Measurements from ENCODE around the gene DDX28.
"Not testable (repeated sequence)": the region's sequence is repeated elsewhere in the genome, so short reads cannot be mapped to it uniquely, and the experiment has no call there.

DDX28 gene

DNA sequence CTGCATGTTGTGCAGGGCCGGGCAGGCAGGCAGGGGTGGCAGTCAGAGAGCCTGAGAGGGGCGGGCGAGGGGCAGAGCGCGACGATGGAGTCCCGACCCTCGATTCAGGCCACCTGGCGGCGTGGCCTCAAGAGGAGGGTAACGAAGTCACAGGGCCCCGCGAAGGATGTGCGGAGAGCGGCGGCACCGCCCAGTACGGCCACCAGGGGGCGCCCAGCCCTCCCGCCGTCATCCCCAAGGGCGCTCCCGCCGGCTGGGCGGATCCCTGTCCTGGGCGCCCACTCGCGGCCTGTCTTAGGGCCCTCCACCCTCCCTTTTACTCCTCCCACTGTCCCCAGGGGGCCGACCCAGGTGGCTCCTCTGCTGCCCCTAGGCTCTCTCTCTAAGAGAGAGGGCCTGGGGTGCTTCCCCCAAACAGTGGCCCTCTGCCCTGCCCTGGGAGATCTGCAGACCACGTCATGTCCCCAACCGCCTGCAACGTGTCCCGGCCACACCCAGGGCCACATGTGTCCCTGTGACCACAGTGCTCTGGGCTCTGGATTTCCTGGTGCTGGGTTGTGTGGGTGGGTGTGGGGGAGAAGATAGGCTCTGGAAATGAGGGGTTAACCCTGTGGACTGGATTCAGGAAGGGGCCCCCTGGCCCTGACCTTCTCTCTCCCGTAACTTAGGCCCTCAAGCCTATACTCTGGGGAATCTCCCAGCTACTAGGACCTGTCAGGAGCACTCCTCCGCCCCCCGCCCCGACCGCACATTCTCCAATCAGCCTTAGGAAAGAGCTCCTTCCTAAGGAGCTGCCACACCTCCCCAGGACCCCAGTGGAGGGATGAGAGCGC, 29.6 kb downstream of the DDX28 start:
- DNase-seq = peak; percentile 25

DNA sequence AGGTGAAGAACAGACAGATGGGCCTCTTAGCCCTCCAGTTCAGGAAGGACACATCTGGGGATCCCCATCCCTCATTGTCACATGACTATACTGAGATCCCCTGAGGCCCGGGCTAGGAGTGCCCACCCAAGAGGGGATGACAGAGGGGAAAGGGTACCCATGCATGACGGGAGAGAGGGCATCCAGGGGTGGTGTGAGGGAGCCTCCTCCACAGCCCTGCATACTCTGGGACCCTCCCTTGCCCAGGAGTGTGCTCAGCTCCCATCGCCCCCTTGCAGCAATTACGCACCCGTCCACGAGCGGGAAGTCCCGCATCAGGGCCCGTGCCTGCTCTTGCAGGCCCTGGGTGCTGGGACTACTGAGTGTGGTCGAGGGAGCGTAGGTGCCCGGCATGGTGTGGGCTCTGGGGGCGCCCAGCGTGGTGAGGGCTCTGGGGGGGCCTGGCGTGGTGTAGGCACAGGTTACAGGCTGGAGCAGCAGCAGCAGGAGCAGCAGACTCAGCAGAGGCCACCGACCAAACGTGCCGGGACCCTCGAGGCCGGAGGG, 30.3 kb downstream of the DDX28 start:
- no peak for DNase-seq

DNA sequence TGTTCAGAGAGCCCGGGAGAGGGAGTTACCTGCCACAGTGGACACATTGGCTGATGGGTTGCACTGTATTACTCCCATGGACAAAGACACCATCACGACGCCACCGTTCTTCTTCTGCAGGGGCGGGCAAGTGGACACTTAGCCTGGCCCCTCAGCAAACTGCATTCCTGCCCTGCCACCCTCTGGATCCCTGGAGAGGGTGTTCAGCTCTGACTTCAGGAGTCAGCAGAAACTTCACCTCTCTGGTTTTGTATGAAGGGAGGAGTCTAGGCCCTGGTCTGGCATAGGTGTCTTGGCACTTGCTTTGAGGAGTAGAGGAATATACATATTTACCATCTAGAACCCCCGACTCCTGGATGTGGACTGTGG, 33.0 kb downstream of the DDX28 start:
- DNase-seq = no peak

DNA sequence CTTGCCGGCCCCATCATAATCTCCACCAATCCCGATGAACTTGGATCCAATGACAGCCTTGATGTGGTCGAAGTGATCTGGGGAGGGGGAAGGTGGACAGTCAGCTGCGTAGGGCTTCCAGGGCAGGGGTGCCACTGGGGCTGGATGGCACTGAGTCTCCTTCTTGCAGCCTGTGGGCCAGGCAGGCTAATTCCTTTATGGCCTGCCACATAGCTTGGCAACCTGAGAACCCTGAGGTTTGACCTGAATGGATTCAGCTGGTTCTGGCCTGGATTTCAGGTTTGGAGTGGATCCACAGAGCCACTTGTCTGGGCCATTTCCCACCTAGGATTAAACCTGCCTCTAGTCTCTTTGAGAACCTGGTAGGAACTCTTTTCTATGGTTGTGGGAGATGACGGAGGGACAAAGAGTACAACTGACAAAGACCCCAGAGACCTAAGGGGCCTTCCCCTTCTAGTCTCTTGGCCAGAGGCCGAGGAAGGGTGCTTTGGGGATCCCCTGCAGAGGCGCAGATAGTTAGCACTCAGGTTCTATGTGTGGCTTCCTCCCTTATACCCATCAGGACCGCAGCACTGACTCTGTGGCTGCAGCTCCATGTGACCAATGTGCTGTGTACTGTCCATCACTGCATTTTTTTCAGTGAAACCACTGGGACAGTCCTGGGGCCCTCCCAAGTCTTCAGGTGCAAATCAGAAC, 33.6 kb downstream of the DDX28 start:
- no peak for DNase-seq

DNA sequence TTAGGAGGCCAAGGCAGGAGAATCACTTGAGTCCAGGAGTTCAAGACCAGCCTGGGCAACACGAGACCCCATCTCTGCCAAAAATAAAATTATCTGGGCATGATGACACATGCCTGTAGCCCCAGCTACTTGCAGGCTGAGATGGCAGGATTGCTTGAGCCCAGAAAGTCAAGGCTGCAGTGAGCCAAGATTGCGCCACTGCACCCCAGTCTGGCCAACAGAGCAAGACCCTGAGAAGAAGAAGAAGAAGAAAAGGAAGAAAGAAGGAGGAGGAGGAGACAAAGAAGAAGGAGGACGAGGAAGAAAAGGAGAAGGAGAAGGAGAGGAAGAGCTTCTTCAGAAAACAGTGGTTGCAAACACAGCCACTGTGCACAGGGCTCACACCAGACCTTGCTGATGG, 34.4 kb downstream of the DDX28 start:
- no peak for DNase-seq

DNA sequence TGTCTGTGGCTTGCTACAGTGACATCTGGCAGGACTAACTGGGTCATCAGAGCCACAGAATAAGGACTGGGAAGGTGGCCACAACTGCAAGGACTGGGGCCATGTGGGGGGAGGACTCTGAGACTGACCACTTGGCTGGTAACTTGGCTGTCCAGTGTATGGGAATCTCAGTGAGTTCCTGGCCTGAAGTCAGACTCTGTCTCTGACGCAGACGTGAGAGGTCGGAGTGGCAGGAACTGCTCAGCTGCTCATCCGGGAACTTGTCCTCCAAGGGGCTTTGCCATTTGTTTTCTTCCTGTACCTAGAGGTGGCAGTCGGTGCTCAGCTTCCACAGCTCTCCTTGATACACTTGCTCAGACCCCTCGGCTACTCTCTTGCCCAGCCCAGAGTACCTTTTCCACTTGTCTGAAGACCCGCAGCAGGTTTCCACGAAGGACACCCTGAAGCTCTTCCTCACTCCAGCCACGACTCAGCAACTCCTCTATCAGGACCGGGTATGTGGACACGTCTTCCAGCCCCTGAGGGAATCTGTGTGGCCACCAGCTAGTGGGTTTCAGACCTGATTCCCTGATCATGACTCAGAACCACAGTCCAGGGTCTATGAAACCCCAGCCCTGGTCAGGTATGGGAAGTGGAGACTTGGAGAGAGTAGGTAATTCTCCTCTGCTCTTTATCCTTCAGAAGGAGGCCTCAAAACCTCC, 35.4 kb downstream of the DDX28 start:
- DNase-seq = no peak

DNA sequence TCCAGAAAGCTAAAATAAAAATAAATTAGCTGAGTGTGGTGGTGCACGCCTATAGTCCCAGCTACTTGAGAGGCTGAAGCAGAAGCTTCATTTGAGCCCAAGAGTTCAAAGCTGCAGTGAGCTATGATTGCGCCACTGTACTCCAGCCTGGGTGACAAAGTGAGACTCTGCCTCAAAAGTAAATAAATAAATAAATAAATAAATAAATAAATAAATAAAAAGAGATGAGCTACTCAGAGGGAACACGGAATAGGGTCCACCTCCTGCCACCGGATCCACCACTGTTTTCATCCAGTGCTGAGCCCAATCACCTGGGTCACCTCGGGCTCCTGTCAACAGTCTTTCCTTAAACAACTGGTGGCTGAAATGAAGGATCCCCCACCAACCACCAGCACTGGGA, 36.1 kb downstream of the DDX28 start:
- no peak for DNase-seq

DNA sequence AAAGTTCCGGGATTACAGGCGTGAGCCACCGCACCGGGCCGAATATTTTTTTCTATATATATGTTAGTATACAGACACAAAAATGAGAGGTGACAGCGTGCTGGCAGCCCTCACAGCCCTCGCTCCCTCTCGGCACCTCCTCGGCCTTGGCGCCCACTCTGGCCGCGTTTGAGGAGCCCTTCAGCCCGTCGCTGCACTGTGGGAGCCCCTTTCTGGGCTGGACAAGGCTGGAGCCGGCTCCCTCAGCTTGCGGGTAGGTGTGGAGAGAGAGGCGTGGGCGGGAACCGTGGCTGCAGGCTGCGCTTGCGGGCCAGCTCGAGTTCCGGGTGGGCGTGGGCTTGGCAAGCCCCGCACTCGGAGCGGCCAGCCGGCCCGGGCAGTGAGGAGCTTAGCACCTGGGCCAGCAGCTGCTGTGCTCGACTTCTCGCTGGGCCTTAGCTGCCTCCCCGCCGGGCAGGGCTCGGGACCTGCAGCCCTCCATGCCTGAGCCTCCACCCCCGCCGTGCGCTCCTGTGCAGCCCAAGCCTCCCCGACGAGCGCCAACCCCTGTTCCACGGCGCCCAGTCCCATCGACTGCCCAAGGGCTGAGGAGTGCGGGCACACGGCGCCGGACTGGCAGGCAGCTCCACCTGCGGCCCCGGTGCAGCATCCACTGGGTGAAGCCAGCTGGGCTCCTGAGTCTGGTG, 40.9 kb downstream of the DDX28 start:
- no peak for DNase-seq

DNA sequence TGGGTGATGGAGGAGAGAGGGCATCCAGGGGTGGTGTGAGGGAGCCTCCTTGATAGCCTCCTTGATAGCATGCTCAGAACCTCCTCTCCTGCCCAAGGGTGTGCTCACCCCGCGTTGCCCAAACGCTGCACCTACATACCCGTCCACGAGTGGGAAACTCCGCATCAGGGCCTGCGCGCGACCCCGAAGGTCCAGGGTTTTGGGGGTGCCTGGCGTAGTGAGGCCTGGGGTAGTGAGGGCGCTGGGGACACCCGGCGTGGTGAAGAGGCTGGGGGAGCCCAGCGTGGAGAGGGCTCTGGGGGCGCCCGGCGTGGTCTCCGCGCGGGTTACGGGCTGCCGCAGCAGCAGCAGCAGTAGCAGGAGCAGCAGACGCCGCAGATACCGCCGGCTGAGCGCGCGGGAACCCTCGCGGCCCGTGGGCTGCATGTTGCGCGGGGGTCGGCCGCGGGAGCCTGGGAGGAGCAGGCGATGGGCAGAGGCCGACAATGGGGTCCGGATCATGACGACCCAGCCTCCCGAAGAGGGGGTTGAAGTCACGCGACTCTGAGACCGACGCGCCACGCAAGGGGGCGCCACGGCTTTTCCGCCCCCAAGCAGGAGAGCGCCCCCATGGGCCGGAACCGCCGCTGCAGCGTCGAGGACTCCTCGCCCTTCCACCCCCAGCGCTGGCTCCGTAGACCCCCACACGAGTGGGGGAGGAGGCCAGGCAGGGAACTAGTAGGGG, 42.9 kb downstream of the DDX28 start, which contains the start of gene DPEP3:
Gene DPEP3, minus strand, starts transcription at position 545 of the 724 bp plus-strand sequence. Its CDS starts 119 bp downstream, at position 426.
- no peak for DNase-seq

DNA sequence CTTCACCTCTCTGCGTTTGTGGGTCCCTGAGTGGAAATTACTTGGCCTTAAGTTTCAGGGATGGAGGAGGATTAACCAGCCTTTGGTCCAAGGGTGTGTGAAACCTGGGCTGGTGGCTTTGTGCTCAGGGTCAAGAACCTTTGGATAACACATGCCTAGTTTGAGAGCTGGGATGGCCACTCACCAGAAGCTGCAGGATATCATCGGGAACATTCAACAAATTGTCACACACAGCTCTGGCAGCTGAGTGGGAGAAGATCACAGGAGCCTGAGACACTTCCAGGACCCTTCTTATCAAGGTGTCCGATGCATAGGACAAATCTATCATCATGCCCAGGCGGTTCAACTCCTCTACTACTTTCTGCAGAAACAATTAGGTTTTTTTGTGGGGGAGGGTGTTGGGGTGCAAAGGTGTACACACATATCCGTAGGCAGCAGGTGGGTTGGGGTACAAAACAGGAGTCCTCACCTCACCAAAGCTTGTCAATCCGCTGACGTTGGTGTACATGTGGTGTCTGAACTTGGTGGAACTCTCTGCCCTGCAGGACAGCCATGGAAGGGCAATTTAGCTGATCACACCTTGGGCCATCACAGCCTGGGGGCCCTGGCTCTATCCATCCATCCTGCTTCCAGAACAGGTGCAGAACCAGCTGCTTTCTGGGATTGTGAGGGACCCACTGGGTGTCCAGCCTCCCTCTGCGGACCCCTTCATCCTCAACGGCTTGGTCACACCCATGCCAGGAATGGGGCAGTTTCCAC, 45.4 kb downstream of the DDX28 start:
- no peak for DNase-seq

DNA sequence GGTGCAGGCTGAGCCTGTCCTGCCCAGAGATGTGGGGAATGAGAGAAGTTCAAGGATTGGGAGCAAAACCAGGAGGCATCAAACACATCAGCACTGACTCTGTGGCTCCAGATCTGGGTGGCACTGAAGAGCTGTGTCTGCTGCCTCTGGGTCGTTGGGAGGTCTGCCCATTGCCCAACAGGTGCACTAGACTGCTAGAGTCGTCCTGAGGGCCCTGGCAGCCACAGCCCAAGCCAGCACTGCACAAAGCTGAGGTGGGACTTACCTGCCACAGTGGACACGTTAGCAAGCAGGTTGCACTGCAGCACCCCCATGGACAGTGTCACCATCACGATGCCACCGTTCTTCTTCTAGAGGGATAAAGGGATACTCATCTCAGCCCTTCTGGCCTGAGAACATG, 46.0 kb downstream of the DDX28 start:
- DNase-seq = no peak

DNA sequence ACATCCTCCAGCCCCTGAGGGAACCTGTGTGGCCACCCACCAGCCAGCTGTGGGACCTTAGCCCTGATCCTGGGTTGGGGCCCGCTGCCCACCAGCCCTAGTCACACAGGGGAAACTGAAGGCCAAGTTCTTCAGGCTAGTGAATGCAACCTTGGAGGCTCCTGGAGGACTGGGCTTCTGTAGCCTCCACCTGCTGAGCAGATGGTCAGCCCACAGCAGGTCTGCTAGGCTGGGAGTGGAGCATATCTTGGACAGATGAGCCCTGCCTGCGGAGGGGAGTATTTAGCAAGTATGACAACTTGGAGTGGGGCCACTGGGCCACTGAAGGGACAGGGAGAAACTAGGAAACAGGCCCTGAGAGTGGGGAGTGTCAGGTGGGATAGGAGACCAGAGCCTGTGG, 46.8 kb downstream of the DDX28 start:
- no peak for DNase-seq

DNA sequence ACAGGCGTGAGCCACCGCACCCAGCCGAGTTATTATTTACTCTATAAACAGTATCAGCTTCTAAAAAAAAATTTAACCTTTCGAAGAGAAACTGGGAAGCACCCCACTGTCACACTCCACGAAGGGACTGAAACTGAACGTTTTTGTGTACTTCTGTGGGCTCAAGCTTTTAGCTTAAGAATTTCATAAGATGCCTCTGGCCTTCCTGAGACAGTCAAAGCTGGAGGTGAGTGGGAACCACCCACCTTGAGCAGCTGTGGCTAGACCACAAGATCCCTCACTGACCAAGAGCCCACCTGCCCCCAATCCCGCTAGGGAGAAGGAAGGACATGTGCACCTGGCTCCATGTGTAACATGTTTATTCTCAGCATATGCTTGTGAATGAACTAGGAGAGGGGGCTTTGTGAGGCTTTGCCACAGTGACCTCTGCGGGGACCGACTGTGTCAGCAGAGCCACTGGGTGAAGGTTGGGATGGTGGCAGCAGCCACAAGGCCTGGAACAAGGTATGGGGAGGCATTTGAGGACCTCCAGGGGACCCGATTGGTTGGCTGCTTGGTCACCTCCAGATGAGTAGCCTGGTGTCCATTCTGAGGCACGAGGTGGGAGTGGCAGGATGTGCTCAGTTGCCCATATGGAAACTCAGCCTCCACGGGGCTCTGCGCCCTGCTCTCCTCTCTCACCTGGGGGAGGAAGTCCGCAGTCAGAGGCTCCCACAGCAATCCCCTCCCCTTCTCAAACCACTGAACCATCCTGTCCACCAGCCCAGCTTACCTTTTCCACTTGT, 47.5 kb downstream of the DDX28 start:
- DNase-seq = no peak

DNA sequence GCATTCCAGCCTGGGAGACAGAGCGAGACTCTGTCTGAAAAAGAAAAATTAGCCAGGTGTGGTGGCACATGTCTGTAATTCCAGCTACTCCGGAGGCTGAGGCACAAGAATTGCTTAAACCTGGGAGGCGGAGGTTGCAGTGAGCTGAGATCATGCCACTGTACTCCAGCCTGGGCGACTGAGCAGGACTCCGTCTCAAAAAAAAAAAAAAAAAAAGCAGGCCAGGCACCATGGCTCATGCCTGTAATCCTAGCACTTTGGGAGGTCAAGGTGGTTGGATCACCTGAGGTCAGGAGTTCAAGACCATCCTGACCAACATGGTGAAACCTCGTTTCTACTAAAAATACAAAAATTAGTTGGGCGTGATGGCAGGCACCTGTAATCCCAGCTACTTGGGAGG, 50.7 kb downstream of the DDX28 start:
- not testable (repeated sequence) for DNase-seq

DNA sequence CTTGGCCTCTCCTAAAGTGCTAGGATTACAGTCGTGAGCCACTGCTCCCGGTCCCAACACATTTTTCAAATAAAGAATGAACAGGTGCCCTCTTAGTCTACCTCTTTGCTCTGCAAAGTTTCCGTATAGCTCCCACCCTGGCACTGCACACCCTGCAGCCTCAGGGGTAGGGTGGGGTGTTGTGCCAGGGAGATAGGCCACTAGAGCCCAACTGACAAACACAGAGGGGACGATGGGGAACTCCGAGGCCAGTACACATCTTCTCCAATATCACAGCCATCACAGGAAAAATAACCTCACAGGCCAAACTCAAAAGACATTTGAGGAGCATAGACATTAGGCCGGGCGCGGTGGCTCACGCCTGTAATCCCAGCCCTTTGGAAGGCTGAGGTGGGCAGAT, 51.9 kb downstream of the DDX28 start:
- no peak for DNase-seq
